Measurements from ENCODE around the gene POLR2E. TPM values are rescaled to one million over a fixed set of nuclear protein-coding genes. Genes with fewer than 3 reads are reported as not detected.

POLR2E gene
- total RNA-seq, 1 experiment from 2014 or later = 117 TPM

DNA sequence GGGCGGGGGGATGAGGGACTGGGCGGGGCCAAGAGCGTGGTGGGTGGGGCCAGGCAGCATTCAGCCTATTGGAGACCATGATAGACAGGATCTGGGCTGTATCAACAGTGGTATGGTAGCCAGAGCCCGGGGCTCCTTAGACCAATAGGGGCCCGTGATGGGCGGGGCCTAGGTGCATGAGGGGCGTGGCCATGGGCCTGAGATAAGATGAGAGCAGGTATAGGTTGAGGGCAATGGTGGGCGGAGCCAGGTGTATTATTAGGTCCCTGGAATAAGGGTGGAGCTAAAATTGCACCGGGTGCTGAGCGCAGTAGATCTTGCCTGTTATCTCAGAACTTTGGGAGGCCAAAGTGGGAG lies 50.0 kb downstream of the POLR2E start:
- H2AFZ ChIP-seq (ENCODE audit: low read length) = no peak overlapping the region
- H3K9me2 ChIP-seq (replicated peaks; ENCODE audit: insufficient read depth, low read length) = no peaks in the 10 kb centered on the region
- H3K9me3 ChIP-seq (ENCODE audit: low read length) = no peaks in the 10 kb centered on the region
- no peaks in the 10 kb centered on the region for H3K79me2 ChIP-seq (ENCODE audit: low read length)
- H3K4me3 ChIP-seq (ENCODE audit: low read length) = no peak overlapping the region
- peaks cover 15% of the 10 kb centered on the region for H3K4me1 ChIP-seq (ENCODE audit: low read length)
- H3K27me3 ChIP-seq (ENCODE audit: low read length) = no peaks in the 10 kb centered on the region
- 0 out of 2 replicates have a peak, but pooled peaks cover 8% of the 10 kb centered on the region for H4K20me1 ChIP-seq (ENCODE audit: insufficient read depth, low read depth, low read length)
- H3K36me3 ChIP-seq (ENCODE audit: insufficient read depth, low read length) = no peaks in the 10 kb centered on the region
- no peak overlapping the region for H3K9ac ChIP-seq (ENCODE audit: low read length)
- peak; percentile 100 for DNase-seq
- H3K27ac ChIP-seq (ENCODE audit: low read length) = no peak overlapping the region
- H3K4me2 ChIP-seq (ENCODE audit: low read depth, low read length, poor library complexity, severe bottlenecking) = no peak overlapping the region

DNA sequence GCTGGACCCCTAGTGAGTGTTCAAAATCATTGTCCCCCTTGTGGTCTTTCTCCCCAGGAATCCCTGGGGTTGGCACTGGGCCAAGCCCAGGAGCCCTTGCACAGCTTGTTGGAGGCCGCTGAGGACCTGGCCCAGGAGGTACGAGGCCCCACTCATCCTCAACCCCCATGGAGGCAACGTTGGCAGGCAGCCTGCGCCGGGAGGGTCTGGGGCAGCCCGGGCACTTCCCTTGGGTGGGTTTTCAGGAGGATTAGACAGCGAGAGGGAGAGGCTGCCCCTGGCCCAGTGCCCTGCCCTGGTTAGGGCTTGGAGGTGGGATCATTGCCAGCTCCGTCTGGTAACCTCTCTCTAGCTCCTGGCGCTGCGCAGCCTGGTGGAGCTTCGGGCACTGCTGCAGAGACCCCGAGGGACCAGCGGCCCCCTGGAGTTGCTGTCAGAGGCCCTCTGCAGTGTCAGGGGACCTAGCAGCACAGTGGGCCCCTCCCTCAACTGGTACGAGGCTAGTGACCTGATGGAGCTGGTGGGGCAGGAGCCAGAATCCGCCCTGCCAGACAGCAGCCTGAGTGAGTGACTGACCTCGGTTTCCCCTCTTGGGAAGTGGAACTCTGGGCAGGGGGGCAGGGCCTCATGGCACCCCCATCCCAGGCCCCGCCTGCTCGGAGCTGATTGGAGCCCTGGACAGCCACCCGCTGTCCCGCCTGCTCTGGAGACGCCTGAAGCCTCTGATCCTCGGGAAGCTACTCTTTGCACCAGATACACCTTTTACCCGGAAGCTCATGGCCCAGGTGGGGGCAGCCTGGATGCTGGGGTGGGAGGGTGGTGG lies 52.3 kb downstream of the POLR2E start:
- DNase-seq = no peak
- no peaks in the 10 kb centered on the region for H3K36me3 ChIP-seq (ENCODE audit: insufficient read depth, low read length)
- H3K9me2 ChIP-seq (replicated peaks; ENCODE audit: insufficient read depth, low read length) = no peaks in the 10 kb centered on the region
- no peak overlapping the region for H3K27ac ChIP-seq (ENCODE audit: low read length)
- H3K4me2 ChIP-seq (ENCODE audit: low read depth, low read length, poor library complexity, severe bottlenecking) = no peak overlapping the region
- H3K9me3 ChIP-seq (ENCODE audit: low read length) = no peaks in the 10 kb centered on the region
- no peak overlapping the region for H2AFZ ChIP-seq (ENCODE audit: low read length)
- no peak overlapping the region for H3K9ac ChIP-seq (ENCODE audit: low read length)
- H3K4me3 ChIP-seq (ENCODE audit: low read length) = no peak overlapping the region
- no peaks in the 10 kb centered on the region for H3K79me2 ChIP-seq (ENCODE audit: low read length)
- H3K27me3 ChIP-seq (ENCODE audit: low read length) = no peaks in the 10 kb centered on the region
- peaks cover 36% of the 10 kb centered on the region for H3K4me1 ChIP-seq (ENCODE audit: low read length)
- 0 out of 2 replicates have a peak, but pooled peaks cover 8% of the 10 kb centered on the region for H4K20me1 ChIP-seq (ENCODE audit: insufficient read depth, low read depth, low read length)

DNA sequence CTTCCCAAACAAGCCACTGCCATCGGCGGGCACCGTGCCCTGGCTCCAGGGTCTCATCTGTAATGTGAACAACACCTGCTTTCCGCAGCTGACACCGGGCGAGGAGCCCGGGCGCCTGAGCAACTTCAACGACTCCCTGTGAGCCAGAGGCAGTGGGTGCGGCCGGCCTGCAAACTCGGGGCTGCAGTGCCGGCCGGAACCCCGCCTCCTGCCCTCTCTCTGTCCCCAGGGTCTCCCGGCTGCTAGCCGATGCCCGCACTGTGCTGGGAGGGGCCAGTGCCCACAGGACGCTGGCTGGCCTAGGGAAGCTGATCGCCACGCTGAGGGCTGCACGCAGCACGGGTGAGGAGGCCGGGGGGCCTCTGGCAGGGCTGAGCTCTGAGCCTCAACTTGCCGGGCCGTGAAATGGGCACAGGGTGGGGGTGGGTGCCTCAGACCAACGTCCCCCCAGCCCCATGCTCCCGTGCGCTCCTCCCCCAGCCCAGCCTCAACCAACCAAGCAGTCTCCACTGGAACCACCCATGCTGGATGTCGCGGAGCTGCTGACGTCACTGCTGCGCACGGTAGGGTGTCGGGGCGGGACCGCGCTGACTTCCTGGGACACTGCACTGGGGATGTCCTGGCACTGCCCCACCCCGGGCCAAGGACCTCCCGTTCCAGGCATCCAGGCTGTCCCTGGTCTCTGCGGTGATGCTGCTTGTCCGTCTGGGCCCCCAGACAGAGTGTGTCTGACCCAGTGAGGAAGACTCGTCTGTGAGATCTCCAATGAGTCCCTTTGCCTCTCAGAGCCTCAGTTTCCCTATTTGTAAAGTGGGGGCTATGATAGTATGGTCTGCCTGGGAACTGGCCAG lies 53.1 kb downstream of the POLR2E start:
- Histone ChIP-seq H2AFZ (ENCODE audit: low read length) (no peak overlapping the region), H3K36me3 (ENCODE audit: insufficient read depth, low read length) (no peaks in the 10 kb centered on the region), H3K27me3 (ENCODE audit: low read length) (no peaks in the 10 kb centered on the region), H3K9me2 (replicated peaks; ENCODE audit: insufficient read depth, low read length) (no peaks in the 10 kb centered on the region), H4K20me1 (ENCODE audit: insufficient read depth, low read depth, low read length) (0 out of 2 replicates have a peak, but pooled peaks cover 8% of the 10 kb centered on the region), H3K4me2 (ENCODE audit: low read depth, low read length, poor library complexity, severe bottlenecking) (no peak overlapping the region), H3K9me3 (ENCODE audit: low read length) (no peaks in the 10 kb centered on the region), H3K27ac (ENCODE audit: low read length) (no peak overlapping the region), H3K4me3 (ENCODE audit: low read length) (no peak overlapping the region), H3K9ac (ENCODE audit: low read length) (no peak overlapping the region), H3K4me1 (ENCODE audit: low read length) (peaks cover 42% of the 10 kb centered on the region), H3K79me2 (ENCODE audit: low read length) (no peaks in the 10 kb centered on the region)
- DNase-seq = no peak

GRCh38 chr19:1041272-1041834 lies 53.8 kb downstream of the POLR2E start:
- H3K27me3 ChIP-seq (ENCODE audit: low read length) = no peaks in the 10 kb centered on the region
- H3K9ac ChIP-seq (ENCODE audit: low read length) = peak overlapping the region; percentile 25
- no peaks in the 10 kb centered on the region for H3K9me2 ChIP-seq (replicated peaks; ENCODE audit: insufficient read depth, low read length)
- peaks cover 2% of the 10 kb centered on the region; the same call in 1 of the 2 replicates for H3K36me3 ChIP-seq (ENCODE audit: insufficient read depth, low read length)
- no peaks in the 10 kb centered on the region for H3K9me3 ChIP-seq (ENCODE audit: low read length)
- peak overlapping the region; percentile 79; the same call in 1 of the 2 replicates for H3K4me3 ChIP-seq (ENCODE audit: low read length)
- 0 out of 2 replicates have a peak, but pooled peaks cover 8% of the 10 kb centered on the region for H4K20me1 ChIP-seq (ENCODE audit: insufficient read depth, low read depth, low read length)
- no peak overlapping the region for H2AFZ ChIP-seq (ENCODE audit: low read length)
- H3K27ac ChIP-seq (ENCODE audit: low read length) = no peak overlapping the region
- peak overlapping the region; percentile 87 for H3K4me2 ChIP-seq (ENCODE audit: low read depth, low read length, poor library complexity, severe bottlenecking)
- H3K4me1 ChIP-seq (ENCODE audit: low read length) = peaks cover 42% of the 10 kb centered on the region
- H3K79me2 ChIP-seq (ENCODE audit: low read length) = no peaks in the 10 kb centered on the region
- no peak for DNase-seq

- peak overlapping the region; percentile 87 for H3K4me2 ChIP-seq (ENCODE audit: low read depth, low read length, poor library complexity, severe bottlenecking)
- peak overlapping the region; percentile 79 for H3K9ac ChIP-seq (ENCODE audit: low read length)
- peak; percentile 98 for DNase-seq
- H2AFZ ChIP-seq (ENCODE audit: low read length) = peak overlapping the region; percentile 17; the same call in 1 of the 2 replicates
- H3K79me2 ChIP-seq (ENCODE audit: low read length) = no peaks in the 10 kb centered on the region
- no peaks in the 10 kb centered on the region for H3K27me3 ChIP-seq (ENCODE audit: low read length)
- no peaks in the 10 kb centered on the region for H3K9me2 ChIP-seq (replicated peaks; ENCODE audit: insufficient read depth, low read length)
- H3K27ac ChIP-seq (ENCODE audit: low read length) = peak overlapping the region; percentile 56
- no peaks in the 10 kb centered on the region for H3K9me3 ChIP-seq (ENCODE audit: low read length)
- H3K4me3 ChIP-seq (ENCODE audit: low read length) = peak overlapping the region; percentile 79
- peaks cover 42% of the 10 kb centered on the region for H3K4me1 ChIP-seq (ENCODE audit: low read length)
- H4K20me1 ChIP-seq (ENCODE audit: insufficient read depth, low read depth, low read length) = 0 out of 2 replicates have a peak, but pooled peaks cover 8% of the 10 kb centered on the region
- H3K36me3 ChIP-seq (ENCODE audit: insufficient read depth, low read length) = peaks cover 4% of the 10 kb centered on the region; the same call in 1 of the 2 replicates
Measured at GRCh38 chr19:1040476-1041271, 54.5 kb downstream of the POLR2E start.

DNA sequence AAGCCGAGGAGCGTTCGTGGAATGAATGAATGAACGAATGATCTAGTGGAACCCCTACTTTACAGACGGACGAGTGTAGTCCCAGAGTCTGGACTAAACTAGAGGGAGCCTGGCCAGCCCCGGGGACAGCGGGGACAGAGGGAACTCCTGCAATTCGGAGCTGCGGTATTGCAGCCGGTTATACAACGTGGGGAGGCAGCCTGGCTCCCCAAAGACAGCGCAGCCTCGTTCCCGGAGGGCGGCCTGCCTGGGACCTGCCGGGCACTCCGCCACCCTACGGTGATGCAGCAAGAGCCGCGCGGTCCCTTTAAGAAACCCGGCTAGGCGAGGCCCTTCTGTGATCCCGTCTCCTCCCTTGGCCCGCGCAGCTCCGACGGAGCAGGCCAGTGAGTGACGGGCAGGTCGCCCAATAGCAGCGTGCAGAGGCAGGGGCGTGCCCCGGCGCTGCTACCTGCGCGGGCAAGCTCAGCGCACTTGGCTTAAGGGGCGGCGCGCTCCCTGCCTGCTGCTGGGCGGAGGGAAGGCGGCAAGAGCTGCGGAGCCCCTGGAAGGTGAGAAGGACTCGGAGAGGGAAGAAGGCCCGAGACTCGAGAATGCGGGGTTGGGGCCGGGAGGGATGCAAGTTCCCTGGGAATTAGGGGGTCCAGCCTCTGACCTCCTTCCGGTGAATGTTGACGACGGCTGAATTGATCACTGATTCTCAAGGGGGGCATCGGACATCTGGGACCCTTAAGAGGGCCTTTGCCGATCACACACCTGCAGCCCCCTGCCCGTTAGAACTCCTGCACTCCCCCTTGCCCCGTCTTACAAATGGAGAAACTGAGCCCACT lies 55.3 kb downstream of the POLR2E start, which contains the start of gene ABCA7:
Gene ABCA7, plus strand, starts transcription at position 462 of the 830 bp plus-strand sequence. CDS start 1,255 bp downstream, outside the sequence.
- Histone ChIP-seq H3K27me3 (ENCODE audit: low read length) (no peaks in the 10 kb centered on the region), H3K9me3 (ENCODE audit: low read length) (no peaks in the 10 kb centered on the region), H3K4me3 (ENCODE audit: low read length) (peak within 1 kb of the TSS; percentile 79), H3K27ac (ENCODE audit: low read length) (peak within 1 kb of the TSS; percentile 95), H3K4me2 (ENCODE audit: low read depth, low read length, poor library complexity, severe bottlenecking) (peak within 1 kb of the TSS; percentile 87), H3K9me2 (replicated peaks; ENCODE audit: insufficient read depth, low read length) (no peaks in the 10 kb centered on the region), H3K36me3 (ENCODE audit: insufficient read depth, low read length) (peaks cover 4% of the 10 kb centered on the region; the same call in 1 of the 2 replicates), H2AFZ (ENCODE audit: low read length) (peak within 1 kb of the TSS; percentile 17; the same call in 1 of the 2 replicates), H3K9ac (ENCODE audit: low read length) (peak within 1 kb of the TSS; percentile 79), H3K79me2 (ENCODE audit: low read length) (no peaks in the 10 kb centered on the region), H4K20me1 (ENCODE audit: insufficient read depth, low read depth, low read length) (0 out of 2 replicates have a peak, but pooled peaks cover 8% of the 10 kb centered on the region), H3K4me1 (ENCODE audit: low read length) (peaks cover 42% of the 10 kb centered on the region)
- peak; percentile 99 for DNase-seq
